Forelimb muscle (tissue), 1 donor: ENCODE measurements around the gene ZPR1. TPM values are rescaled to one million over a fixed set of nuclear protein-coding genes. Genes with fewer than 3 reads are reported as not detected.
"Not testable (repeated sequence)": the region's sequence is repeated elsewhere in the genome, so short reads cannot be mapped to it uniquely, and the experiment has no call there.

Experiments
- DNase-seq: peaks from one replicate; pipeline ENCODE4 v3.0.0-alpha.2; 2013; ENCODE audit warnings: low read depth
- polyA plus RNA-seq: library from polyadenylated mRNA; unstranded; fragments of 120-200 nt; gene quantifications from one replicate; pipeline ENCODE4 v1.2.1, GENCODE V29; 2013; ENCODE audit not compliant: insufficient read length

The ZPR1 gene, protein sequence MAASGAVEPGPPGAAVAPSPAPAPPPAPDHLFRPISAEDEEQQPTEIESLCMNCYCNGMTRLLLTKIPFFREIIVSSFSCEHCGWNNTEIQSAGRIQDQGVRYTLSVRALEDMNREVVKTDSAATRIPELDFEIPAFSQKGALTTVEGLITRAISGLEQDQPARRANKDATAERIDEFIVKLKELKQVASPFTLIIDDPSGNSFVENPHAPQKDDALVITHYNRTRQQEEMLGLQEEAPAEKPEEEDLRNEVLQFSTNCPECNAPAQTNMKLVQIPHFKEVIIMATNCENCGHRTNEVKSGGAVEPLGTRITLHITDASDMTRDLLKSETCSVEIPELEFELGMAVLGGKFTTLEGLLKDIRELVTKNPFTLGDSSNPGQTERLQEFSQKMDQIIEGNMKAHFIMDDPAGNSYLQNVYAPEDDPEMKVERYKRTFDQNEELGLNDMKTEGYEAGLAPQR
- polyA plus RNA-seq, result 40.5 TPM

DNA sequence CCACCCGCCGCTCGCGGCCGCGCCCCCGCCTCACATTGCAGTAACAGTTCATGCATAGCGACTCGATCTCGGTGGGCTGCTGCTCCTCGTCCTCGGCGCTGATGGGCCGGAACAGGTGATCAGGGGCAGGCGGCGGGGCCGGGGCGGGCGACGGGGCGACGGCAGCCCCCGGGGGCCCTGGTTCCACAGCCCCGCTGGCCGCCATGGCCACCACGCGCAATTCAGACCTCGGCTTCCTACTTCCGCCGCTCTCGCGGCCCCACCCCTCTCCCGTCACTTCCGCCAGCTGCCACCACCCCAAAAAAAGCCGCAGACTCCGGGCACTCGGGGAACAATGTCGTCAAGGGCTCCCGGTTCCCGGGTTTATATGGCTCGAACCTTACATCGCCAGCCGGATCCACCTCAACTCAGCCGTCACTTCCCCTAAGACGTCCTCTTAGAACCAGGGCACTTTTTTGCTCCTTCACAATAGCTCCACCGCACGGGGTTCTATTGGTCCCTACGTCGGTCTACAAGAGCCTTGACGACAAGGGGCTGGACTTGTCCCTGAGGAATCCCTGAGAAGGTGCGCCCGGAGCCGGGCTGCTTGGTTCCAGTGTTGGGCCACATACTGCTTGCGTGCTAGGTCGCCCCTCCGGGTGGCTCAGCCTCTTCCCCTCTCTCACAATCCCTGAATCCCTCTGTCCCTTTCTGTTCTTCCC, at the start of gene ZPR1:
ZPR1 (minus strand) TSS at position 238 of the 701 bp plus-strand sequence; CDS start at position 205, 33 bp downstream.
- DNase-seq, result peak; percentile 47

DNA sequence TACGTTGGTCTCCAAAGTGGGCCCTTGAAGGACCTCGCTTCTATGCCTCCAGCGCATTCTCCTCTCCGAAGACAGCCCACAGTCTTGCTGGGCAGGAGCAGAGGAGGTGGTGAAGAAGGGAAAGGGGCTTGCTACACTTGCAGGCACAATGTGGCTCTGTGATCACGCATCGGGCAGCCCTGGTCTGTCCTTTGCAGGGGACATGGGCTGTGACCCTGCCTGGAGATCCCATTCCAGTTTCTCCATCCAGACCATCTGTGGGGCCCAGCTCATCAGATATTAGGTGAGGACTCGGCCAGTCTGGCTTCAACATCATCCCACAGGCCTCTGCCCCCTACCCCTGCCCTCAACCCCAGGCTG, 48.8 kb upstream of the ZPR1 start:
- DNase-seq, result no peak

DNA sequence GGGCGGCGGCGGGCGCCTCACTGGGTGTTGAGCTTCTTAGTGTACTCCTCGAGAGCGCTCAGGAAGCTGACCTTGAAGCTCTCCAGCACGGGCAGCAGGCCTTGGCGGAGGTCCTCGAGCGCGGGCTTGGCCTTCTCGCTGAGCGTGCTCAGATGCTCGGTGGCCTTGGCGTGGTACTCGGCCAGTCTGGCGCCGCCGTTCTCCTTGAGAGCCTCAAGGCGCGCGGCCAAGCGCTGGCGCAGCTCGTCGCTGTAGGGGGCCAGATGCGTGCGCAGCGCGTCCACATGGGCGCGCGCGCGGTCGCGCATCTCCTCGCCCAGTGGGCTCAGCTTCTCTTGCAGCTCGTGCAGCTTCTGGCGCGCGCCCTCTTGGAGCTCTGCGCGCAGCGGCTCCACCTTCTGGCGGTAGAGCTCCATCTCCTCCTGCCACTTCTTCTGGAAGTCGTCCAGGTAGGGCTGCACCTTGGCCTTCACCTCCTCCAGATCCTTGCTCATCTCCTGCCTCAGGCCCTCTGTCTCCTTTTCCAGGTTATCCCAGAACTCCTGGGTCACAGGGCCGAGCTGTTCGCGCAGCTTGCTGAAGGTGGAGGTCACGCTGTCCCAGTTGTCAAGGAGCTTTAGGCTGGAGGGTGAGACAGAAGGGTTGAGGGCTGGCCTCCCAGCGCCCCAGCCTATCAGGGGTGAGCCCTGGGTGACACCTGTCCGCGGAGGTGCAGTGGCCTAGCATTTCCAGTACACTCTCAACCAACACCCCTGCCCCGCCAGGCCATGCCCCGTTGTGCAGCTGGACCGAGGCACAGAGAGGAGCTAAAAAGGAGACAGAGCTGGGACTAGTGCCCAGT, 48.2 kb upstream of the ZPR1 start:
- peak; percentile 55 for DNase-seq

DNA sequence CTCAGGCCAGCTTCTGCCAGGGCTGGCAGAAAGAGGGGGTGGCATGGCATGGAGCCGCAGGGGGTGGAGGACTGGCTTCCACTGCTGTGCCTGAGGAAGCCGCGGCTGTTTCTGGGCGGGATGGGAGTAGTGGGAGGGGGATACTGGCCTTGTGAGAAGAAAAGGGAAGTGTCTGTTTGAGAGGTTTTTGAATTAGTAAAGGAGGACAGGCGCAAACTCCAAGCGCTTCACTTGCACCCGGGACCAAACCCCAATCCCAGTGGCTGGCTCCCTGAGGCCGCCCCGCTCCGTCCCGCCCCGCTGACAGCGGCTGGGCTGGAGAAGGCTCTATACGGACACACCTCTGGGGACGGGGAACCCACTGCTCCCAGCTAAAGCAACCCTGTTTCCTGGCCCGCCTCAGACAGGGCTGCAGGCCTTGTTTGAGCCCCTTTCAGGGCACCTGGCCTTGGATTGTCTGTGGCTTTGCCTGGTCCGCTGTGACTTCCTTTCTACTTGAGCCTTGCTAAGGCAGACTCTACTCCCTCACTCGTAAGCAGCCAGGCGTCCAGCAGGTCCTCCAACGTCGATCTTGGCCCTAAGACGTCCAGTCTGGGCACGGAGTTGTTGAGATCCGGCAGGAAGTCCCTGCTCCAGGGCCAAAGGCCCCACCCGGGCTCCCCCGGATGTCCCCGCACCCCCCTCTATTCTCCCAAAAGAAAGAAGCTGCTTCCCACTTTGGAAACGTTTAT, 47.4 kb upstream of the ZPR1 start:
- no peak for DNase-seq

DNA sequence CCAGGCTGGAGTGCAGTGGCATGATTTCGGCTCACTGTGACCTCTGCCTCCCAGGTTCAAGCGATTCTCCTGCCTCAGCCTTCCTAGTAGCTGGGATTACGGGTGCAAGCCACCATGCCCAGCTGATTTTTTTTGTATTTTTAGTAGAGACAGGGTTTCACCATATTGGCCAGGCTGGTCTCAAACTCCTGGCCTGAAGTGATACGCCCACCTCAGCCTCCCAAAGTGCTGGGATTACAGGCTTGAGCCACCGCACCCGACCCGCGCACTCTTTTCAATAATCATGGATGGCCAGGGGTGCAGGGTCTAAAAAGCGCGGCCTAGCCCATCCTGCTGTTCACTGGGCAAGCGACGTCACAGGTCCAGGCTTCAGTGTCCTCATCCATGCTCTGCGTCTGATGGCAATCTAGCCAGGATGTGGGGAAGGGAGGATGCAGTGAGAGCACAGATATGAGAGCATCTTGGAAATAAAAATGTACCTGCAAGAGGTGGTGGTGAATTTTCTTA, 46.8 kb upstream of the ZPR1 start:
- not testable (repeated sequence) for DNase-seq

DNA sequence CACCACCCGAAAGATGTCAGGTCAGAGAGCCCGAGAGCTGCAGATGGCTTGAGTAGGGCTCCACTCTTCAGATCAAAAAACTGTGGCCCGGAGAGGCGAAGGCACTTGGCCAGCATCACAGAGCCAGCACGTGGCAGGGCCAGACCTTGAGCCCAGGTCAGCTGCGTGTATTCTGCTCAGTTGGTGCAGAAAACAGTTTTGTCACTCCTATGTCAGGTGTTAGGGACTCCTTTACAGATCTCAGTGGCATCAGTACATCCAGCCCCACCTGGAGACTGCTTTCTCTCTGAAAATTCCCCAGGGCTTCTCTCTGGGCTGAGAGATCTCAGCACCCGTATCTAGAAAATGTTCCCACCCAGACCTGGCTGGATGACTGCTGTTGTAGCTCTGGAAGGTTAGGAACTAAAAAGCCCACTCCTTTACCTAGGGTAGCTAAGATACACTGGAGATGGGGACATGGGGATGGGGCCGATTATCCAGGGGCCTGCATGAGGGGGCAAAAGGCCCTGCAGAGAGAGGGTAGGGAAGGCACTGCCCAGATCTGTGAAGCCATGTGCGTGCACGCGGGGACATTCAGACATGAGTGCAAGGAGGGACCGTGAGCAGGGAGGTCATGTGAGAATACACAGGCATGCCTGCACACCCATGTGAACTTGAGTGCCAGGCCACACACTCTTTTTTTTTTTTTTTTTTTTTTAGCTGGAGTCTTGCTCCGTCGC, 46.2 kb upstream of the ZPR1 start:
- no peak for DNase-seq

DNA sequence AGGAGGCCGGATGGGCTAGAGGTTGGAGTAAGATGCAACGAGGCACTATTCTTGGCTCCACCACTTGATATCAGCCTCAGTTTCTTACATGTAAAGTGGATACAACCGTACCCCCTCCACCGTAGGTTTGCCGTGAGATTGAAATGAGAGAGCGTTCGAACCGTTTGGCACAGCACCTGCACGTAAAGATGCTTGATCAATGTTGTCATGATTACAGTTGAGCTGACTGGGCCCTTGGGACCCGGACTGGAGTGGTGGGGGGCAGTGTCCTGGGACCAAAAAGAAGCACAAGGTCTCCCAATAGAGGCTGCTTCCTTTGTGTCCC, 45.6 kb upstream of the ZPR1 start:
- no peak for DNase-seq

DNA sequence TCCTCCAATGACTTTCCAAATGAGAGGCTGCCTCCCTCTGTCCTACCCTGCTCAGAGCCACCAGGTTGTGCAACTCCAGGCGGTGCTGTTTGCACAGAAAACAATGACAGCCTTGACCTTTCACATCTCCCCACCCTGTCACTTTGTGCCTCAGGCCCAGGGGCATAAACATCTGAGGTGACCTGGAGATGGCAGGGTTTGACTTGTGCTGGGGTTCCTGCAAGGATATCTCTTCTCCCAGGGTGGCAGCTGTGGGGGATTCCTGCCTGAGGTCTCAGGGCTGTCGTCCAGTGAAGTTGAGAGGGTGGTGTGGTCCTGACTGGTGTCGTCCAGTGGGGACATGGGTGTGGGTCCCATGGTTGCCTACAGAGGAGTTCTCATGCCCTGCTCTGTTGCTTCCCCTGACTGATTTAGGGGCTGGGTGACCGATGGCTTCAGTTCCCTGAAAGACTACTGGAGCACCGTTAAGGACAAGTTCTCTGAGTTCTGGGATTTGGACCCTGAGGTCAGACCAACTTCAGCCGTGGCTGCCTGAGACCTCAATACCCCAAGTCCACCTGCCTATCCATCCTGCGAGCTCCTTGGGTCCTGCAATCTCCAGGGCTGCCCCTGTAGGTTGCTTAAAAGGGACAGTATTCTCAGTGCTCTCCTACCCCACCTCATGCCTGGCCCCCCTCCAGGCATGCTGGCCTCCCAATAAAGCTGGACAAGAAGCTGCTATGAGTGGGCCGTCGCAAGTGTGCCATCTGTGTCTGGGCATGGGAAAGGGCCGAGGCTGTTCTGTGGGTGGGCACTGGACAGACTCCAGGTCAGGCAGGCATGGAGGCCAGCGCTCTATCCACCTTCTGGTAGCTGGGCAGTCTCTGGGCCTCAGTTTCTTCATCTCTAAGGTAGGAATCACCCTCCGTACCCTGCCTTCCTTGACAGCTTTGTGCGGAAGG, 44.8 kb upstream of the ZPR1 start:
- no peak for DNase-seq

DNA sequence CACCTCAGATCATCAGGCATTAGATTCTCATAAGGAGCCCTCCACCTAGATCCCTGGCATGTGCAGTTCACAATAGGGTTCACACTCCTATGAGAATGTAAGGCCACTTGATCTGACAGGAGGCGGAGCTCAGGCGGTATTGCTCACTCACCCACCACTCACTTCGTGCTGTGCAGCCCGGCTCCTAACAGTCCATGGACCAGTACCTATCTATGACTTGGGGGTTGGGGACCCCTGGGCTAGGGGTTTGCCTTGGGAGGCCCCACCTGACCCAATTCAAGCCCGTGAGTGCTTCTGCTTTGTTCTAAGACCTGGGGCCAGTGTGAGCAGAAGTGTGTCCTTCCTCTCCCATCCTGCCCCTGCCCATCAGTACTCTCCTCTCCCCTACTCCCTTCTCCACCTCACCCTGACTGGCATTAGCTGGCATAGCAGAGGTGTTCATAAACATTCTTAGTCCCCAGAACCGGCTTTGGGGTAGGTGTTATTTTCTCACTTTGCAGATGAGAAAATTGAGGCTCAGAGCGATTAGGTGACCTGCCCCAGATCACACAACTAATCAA, 44.0 kb upstream of the ZPR1 start:
- no peak for DNase-seq

DNA sequence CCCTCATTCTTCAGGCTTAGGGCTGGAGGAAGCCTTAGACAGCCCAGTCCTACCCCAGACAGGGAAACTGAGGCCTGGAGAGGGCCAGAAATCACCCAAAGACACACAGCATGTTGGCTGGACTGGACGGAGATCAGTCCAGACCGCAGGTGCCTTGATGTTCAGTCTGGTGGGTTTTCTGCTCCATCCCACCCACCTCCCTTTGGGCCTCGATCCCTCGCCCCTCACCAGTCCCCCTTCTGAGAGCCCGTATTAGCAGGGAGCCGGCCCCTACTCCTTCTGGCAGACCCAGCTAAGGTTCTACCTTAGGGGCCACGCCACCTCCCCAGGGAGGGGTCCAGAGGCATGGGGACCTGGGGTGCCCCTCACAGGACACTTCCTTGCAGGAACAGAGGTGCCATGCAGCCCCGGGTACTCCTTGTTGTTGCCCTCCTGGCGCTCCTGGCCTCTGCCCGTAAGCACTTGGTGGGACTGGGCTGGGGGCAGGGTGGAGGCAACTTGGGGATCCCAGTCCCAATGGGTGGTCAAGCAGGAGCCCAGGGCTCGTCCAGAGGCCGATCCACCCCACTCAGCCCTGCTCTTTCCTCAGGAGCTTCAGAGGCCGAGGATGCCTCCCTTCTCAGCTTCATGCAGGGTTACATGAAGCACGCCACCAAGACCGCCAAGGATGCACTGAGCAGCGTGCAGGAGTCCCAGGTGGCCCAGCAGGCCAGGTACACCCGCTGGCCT, 42.5 kb upstream of the ZPR1 start:
- no peak for DNase-seq

DNA sequence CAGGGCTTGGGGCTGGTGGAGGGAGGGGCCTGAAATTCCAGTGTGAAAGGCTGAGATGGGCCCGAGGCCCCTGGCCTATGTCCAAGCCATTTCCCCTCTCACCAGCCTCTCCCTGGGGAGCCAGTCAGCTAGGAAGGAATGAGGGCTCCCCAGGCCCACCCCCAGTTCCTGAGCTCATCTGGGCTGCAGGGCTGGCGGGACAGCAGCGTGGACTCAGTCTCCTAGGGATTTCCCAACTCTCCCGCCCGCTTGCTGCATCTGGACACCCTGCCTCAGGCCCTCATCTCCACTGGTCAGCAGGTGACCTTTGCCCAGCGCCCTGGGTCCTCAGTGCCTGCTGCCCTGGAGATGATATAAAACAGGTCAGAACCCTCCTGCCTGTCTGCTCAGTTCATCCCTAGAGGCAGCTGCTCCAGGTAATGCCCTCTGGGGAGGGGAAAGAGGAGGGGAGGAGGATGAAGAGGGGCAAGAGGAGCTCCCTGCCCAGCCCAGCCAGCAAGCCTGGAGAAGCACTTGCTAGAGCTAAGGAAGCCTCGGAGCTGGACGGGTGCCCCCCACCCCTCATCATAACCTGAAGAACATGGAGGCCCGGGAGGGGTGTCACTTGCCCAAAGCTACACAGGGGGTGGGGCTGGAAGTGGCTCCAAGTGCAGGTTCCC, 41.8 kb upstream of the ZPR1 start, which contains the start of gene APOC3:
APOC3 (plus strand) TSS at position 383 of the 659 bp plus-strand sequence. CDS start 676 bp downstream, outside the sequence.
- DNase-seq, result no peak

DNA sequence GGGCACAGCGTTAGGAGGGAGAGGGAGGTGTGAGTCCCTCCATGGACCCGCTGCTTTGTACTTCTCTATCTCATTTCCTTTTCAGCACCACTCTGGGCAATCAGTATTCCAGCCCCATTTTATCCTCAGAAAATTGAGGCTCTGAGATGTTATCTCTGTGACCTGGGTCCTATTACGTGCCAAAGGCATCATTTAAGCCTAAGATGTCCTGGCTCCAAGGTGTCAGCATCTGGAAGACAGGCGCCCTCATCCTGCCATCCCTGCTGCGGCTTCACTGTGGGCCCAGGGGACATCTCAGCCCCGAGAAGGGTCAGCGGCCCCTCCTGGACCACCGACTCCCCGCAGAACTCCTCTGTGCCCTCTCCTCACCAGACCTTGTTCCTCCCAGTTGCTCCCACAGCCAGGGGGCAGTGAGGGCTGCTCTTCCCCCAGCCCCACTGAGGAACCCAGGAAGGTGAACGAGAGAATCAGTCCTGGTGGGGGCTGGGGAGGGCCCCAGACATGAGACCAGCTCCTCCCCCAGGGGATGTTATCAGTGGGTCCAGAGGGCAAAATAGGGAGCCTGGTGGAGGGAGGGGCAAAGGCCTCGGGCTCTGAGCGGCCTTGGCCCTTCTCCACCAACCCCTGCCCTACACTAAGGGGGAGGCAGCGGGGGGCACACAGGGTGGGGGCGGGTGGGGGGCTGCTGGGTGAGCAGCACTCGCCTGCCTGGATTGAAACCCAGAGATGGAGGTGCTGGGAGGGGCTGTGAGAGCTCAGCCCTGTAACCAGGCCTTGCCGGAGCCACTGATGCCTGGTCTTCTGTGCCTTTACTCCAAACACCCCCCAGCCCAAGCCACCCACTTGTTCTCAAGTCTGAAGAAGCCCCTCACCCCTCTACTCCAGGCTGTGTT, 41.1 kb upstream of the ZPR1 start:
- DNase-seq, result no peak

DNA sequence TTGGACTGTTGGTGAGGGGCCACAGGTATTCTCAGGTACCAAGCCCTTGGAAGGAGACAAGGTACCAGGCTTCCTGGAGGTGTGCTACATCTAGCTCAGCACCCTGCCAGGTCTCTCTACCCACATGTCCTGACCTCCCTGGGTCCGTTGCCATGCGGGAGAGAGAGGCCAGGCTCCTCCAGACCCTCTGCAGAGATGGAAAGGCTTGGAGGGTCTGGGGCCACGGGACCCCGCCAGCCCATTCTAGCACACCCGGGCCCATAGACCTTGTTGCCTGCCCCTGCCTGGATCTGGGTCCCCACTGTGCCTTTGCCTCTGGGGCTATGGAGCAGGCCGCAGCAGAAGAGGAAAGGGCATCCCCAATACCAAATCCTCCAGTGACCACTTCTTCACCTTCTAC, 39.6 kb upstream of the ZPR1 start:
- DNase-seq, result no peak

DNA sequence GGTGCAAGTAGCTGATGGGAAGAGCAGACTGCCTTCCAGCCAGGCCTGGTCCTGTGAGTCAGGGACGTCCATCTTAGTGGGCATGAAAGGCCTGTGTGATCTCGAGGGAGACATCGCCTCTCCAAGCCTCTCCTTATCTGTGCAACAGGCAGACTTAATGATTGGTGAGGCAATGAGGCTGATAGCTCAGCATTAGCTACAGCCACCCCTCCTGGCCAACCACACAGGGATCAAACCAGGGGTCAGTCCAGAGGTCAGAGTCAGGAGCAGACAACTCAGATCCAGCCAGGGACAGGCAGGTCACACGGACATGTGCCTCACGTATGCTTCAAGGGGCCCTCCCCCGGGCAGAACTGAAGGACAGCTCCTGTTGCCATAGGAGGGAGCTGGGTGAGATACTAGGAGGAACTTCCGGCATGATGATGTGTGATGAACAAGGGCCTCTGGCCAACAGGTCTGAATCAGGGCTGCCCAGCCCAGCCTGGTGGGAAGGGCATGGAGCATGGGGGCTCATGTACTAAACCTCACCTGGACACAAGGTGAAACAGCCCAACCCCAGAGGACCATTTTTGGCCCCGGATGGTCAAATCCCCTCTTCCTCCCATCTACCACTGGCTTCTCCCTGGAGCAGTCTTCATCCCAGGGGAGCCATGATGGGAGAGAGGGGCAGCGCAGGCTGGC, 39.1 kb upstream of the ZPR1 start:
- DNase-seq, result no peak

DNA sequence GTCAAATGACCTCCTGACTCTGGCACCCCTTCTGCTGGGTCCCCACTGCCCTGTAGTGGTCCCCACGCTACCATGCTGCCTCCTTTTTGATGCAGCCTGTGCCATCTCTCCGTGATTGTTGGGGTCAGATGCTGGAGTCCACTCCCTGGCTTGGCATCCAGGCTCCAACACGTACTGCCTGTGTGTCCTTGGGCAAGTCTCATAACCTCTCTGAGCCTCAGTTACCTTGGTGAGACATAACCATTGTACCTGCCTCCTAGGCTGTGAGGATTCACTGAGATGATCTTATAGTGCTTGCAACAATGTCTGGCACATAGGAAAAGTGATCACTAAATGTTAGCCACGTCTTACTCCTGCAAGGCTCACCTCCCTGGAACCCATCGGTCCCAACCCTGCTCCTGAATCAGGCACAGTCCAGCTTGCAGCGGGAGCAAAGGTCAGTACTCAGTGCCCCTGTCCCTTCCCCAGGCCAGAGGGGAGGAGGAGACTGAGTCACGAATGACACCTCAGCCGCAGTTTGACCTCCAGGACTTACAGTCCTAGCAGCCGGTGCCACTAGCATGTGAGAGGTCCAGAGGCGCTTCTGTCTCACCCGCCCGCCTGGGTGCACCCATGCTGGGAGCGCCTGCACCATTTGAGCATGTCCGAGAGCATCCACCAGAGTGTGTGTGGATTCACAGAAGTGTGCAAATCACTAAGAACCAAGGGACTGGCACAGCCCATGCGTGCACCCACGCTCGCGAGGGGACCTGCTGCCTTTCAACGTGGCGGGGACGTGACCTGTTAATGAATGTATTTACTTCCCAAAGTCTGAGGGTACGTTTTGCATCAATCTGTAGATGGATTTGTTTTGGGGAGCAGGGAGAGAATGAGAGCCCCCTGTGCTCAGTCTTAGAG, 38.3 kb upstream of the ZPR1 start:
- no peak for DNase-seq
